B cell (primary cell): ENCODE results near the gene CNNM4. TPM values are rescaled to one million over a fixed set of nuclear protein-coding genes. Genes with fewer than 3 reads are reported as not detected.

ENCODE experiments used
- ATAC-seq: fragments of 200-7000 bp; cut with Tn5 transposase; one replicate; pipeline ENCODE4 v1.10.0; 2021; ENCODE audit warnings: low read depth, mild to moderate bottlenecking, moderate number of reproducible peaks, moderate library complexity
- CTCF ChIA-PET: fragments of 350-600 bp; sonication (Branson Sonifier 250); formaldehyde crosslinking; loops from one replicate; lab custom pipeline; 2021; ENCODE audit warnings: antibody characterized with exemption, inconsistent platforms; lab: Charles Lee
- POLR2A ChIA-PET: fragments of 350-600 bp; sonication (Branson Sonifier 250); formaldehyde crosslinking; loops from one replicate; lab custom pipeline; 2021; ENCODE audit warnings: antibody characterized with exemption; lab: Charles Lee
- DNase-seq: peaks from one replicate; pipeline ENCODE4 v3.0.0; 2013
- H2AFZ ChIP-seq: 2 replicates; pipeline ENCODE4 v1.6.1; 2012; ENCODE audit warnings: mild to moderate bottlenecking, low read depth, low read length; ENCODE audit not compliant: insufficient read depth, poor library complexity, severe bottlenecking
- H3K27ac ChIP-seq, 2 donors: 1 replicate in 1 of 2; 2 replicates in 1 of 2; pipeline ENCODE4 v1.5.1; 2012 to 2013; ENCODE audit warnings: low read length in 2 of 2, mild to moderate bottlenecking in 2 of 2, moderate library complexity in 1 of 2
- H3K27me3 ChIP-seq, 4 experiments: fragments of 200-600 bp in 1 of 4; sonication (generic) in 1 of 4; replicated peaks in 1 of 4; 1 replicate in 2 of 4; 2 replicates in 2 of 4; pipeline versions ENCODE4 v1.6.1 to v1.7.0; 2013 to 2016; ENCODE audit warnings: low read length in 3 of 4, mild to moderate bottlenecking in 2 of 4, mixed read lengths in 1 of 4, moderate library complexity in 1 of 4; ENCODE audit not compliant: insufficient read depth in 4 of 4, control insufficient read depth in 3 of 4; ENCODE audit errors: control extremely low read depth in 1 of 4
- H3K36me3 ChIP-seq, 2 experiments: replicated peaks in 1 of 2; 1 replicate in 1 of 2; 2 replicates in 1 of 2; pipeline versions ENCODE4 v1.6.1 to v1.7.1; 2013; ENCODE audit warnings: low read length in 1 of 2; ENCODE audit not compliant: insufficient read depth in 2 of 2, control insufficient read depth in 1 of 2; ENCODE audit errors: control extremely low read depth in 1 of 2, extremely low read depth in 1 of 2
- H3K4me1 ChIP-seq, 2 donors: fragments of 200-600 bp in 1 of 2; sonication (generic) in 1 of 2; 1 replicate in 1 of 2; 2 replicates in 1 of 2; pipeline versions ENCODE4 v1.5.1 to v1.6.1; 2013 to 2017; ENCODE audit warnings: low read length in 2 of 2; ENCODE audit not compliant: control insufficient read depth in 2 of 2, insufficient read depth in 2 of 2
- H3K4me2 ChIP-seq: replicated peaks from 2 replicates; pipeline ENCODE3; 2012; ENCODE audit warnings: mild to moderate bottlenecking, low read depth, low read length; ENCODE audit not compliant: poor library complexity, severe bottlenecking
- H3K4me3 ChIP-seq, 5 experiments: fragments of 200-600 bp in 1 of 5; sonication (generic) in 1 of 5; 1 replicate in 3 of 5; 2 replicates in 2 of 5; pipeline versions ENCODE4 v1.5.1 to v1.7.0; 2011 to 2016; ENCODE audit warnings: low read length in 4 of 5, mild to moderate bottlenecking in 4 of 5, low read depth in 2 of 5, control low read depth in 1 of 5, moderate library complexity in 1 of 5; ENCODE audit not compliant: insufficient read depth in 1 of 5; ENCODE audit errors: control extremely low read depth in 1 of 5, extremely low read depth in 1 of 5
- H3K79me2 ChIP-seq: fragments of 200-600 bp; sonication (generic); one replicate; pipeline ENCODE4 v1.6.0; 2016; ENCODE audit warnings: low read length; ENCODE audit not compliant: control insufficient read depth, insufficient read depth
- H3K9ac ChIP-seq: fragments of 200-600 bp; sonication (generic); 2 replicates; pipeline ENCODE4 v1.6.1; 2017; ENCODE audit warnings: mild to moderate bottlenecking, low read length, moderate library complexity
- H3K9me3 ChIP-seq, 3 donors: one replicate each; pipeline versions ENCODE4 v1.6.1 to v1.7.1; 2013; ENCODE audit warnings: low read length in 2 of 3; ENCODE audit not compliant: control insufficient read depth in 2 of 3, insufficient read depth in 1 of 3; ENCODE audit errors: control extremely low read depth in 1 of 3
- H4K20me1 ChIP-seq: 2 replicates; pipeline ENCODE4 v1.6.0; 2012; ENCODE audit warnings: mild to moderate bottlenecking, low read length; ENCODE audit not compliant: insufficient read depth, control insufficient read depth, poor library complexity, severe bottlenecking
- H3K27ac Mint-ChIP-seq: one replicate; pipeline ENCODE4 v1.8.0; 2021; ENCODE audit warnings: mixed read lengths
- H3K27me3 Mint-ChIP-seq: one replicate; pipeline ENCODE4 v1.8.0; 2021; ENCODE audit warnings: mixed read lengths
- H3K4me1 Mint-ChIP-seq: one replicate; pipeline ENCODE4 v1.8.0; 2021; ENCODE audit warnings: mixed read lengths
- H3K4me3 Mint-ChIP-seq: one replicate; pipeline ENCODE4 v1.8.0; 2021; ENCODE audit warnings: mixed read lengths
- H3K9me3 Mint-ChIP-seq: one replicate; pipeline ENCODE4 v1.8.0; 2022; ENCODE audit warnings: mixed read lengths; ENCODE audit not compliant: insufficient read depth
- EZH2 ChIP-seq: IDR thresholded peaks from 2 replicates; pipeline ENCODE4 v1.6.1; 2012; ENCODE audit warnings: borderline replicate concordance, low read depth, mild to moderate bottlenecking, moderate library complexity, low read length; ENCODE audit not compliant: insufficient read depth, poor library complexity, severe bottlenecking
- WGBS: methylation state at CpG from one replicate; pipeline ENCODE4 v1.1.5; 2013; ENCODE audit warnings: missing lambda C conversion rate; ENCODE audit not compliant: insufficient coverage; 5-methylcytosine and 5-hydroxymethylcytosine counted together
- intact Hi-C: fragments of 100-400 bp; cut with micrococcal nuclease; formaldehyde crosslinking; loops from one replicate; pipeline ENCODE4 v1.10.0; 2022
- polyA plus RNA-seq: library from polyadenylated mRNA; depleted of rRNA; stranded (reverse); fragments of >200 nt; gene quantifications from 2 replicates; pipeline ENCODE4 v1.2.3, GENCODE V29; 2012
- total RNA-seq, 2 donors: library from RNA; stranded (reverse); fragments of 120-200 nt in 1 of 2; gene quantifications; 1 replicate in 1 of 2; 2 replicates in 1 of 2; pipeline versions ENCODE4 v1.2.3 to v1.2.4, GENCODE V29; 2013 to 2022
- TF ChIP-seq, protein P1 (sequence below): fragments of 200-600 bp; IDR thresholded peaks from one replicate; pipeline ENCODE4 v1.8.0; 2022; ENCODE audit warnings: antibody characterized with exemption, mild to moderate bottlenecking

Gene CNNM4
- total and polyA plus RNA-seq, 2 donors (not counting 1 experiment from before 2014, with no cell fraction given): 15.1 to 24.0 TPM

GRCh38 chr2:96816127-96816835, 55.6 kb downstream of the CNNM4 start, which contains the start of gene CNNM3:
Gene CNNM3 (plus strand): TSS chr2:96816268. CDS start chr2:96816278, 10 bp downstream.
- peaks cover 45% of the 10 kb centered on the region for H3K79me2 ChIP-seq
- H3K9me3 ChIP-seq: no peaks in the 10 kb centered on the region
- Mint-ChIP-seq H3K4me3 (peak within 1 kb of the TSS; percentile 93), H3K27ac (peak within 1 kb of the TSS; percentile 93), H3K27me3 (no peaks in the 10 kb centered on the region), H3K9me3 (no peaks in the 10 kb centered on the region), H3K4me1 (peaks cover 57% of the 10 kb centered on the region)
- CTCF ChIA-PET: interaction anchor here (0.7 to 3.8 kb wide), 14 partner anchors 10 to 608 kb away, joined by 3 to 29 read pairs (median 4); partner anchors contain the start of genes ANKRD39, CNNM4 and STARD7
- H3K27me3 ChIP-seq: no peaks in the 10 kb centered on the region
- POLR2A ChIA-PET: interaction anchor here (0.5 to 2.3 kb wide), 9 partner anchors 10 to 670 kb away, joined by 3 to 14 read pairs (median 6); partner anchors contain the start of genes ANKRD39, CNNM4 and KANSL3
- TF ChIP-seq, protein P1, sequence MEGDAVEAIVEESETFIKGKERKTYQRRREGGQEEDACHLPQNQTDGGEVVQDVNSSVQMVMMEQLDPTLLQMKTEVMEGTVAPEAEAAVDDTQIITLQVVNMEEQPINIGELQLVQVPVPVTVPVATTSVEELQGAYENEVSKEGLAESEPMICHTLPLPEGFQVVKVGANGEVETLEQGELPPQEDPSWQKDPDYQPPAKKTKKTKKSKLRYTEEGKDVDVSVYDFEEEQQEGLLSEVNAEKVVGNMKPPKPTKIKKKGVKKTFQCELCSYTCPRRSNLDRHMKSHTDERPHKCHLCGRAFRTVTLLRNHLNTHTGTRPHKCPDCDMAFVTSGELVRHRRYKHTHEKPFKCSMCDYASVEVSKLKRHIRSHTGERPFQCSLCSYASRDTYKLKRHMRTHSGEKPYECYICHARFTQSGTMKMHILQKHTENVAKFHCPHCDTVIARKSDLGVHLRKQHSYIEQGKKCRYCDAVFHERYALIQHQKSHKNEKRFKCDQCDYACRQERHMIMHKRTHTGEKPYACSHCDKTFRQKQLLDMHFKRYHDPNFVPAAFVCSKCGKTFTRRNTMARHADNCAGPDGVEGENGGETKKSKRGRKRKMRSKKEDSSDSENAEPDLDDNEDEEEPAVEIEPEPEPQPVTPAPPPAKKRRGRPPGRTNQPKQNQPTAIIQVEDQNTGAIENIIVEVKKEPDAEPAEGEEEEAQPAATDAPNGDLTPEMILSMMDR: peak; percentile 73
- TF ChIP-seq EZH2: no peak
- DNase-seq (peak; percentile 96), ATAC-seq (peak; percentile 91)
- peak within 1 kb of the TSS; percentile 87 for H3K4me2 ChIP-seq
- peaks cover 43% of the 10 kb centered on the region for H4K20me1 ChIP-seq
- peak within 1 kb of the TSS; percentile 59 to 95 (median 81) for H3K4me3 ChIP-seq
- intact Hi-C loops: loop anchor here (1.0 to 5.0 kb wide), 8 partner anchors 10 to 479 kb away; partner anchors contain the start of genes ANKRD39, ARID5A, CNNM4 and KANSL3
- H3K36me3 ChIP-seq: peaks cover 0 to 13% of the 10 kb centered on the region in 2 experiments
- H3K9ac ChIP-seq: peak within 1 kb of the TSS; percentile 89
- H3K4me1 ChIP-seq: peaks cover 34 to 37% of the 10 kb centered on the region in 2 donors
- H2AFZ ChIP-seq: peak within 1 kb of the TSS; percentile 99
- H3K27ac ChIP-seq: peak within 1 kb of the TSS; percentile 19 to 76
- WGBS: under 1% methylated on average over 103 of the region's 103 CpGs
